Endothelial cell of umbilical vein (primary cell): ENCODE results near the gene TMEM135.

Experiments
- MYC ChIP-seq: IDR thresholded peaks from one replicate; pipeline ENCODE4 v1.6.1; 2011; ENCODE audit warnings: mild to moderate bottlenecking, low read depth, low read length
- POLR2A ChIP-seq: IDR thresholded peaks from 2 replicates; pipeline ENCODE4 v1.6.1; 2012; ENCODE audit warnings: low read depth, mild to moderate bottlenecking, control low read depth, low read length
- TF ChIP-seq, protein P1 (sequence below), 2 donors: IDR thresholded peaks; 1 replicate in 1 of 2; 2 replicates in 1 of 2; pipeline ENCODE4 v1.5.1; 2011; ENCODE audit warnings: low read length in 2 of 2, mild to moderate bottlenecking in 2 of 2, moderate library complexity in 2 of 2, control low read depth in 1 of 2, inconsistent platforms in 1 of 2, low read depth in 1 of 2; ENCODE audit not compliant: insufficient read depth in 1 of 2; ENCODE audit errors: extremely low read depth in 1 of 2
- TF ChIP-seq, protein P2 (sequence below): IDR thresholded peaks from 2 replicates; pipeline ENCODE4 v1.6.1; 2011; ENCODE audit not compliant: insufficient read depth, insufficient read length

DNA sequence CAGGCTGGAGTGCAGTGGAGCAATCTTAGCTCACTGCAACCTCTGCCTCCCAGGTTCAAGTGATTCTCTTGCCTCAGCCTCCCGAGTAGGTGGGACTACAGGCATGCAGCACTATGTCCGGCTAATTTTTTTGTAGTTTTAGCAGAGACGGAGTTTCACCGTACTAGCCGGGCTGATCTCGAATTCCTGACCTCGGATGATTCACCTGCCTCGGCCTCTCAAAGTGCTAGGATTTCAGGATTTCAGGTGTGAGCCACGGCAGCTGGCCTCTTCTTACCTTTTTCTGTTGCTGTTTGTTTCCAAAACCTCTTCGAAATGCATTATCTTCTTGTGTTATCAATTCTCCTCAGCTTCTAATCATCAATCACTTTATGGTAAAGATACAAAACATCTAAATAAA is 22.1 kb upstream of the TMEM135 start:
- TF ChIP-seq, protein P1, sequence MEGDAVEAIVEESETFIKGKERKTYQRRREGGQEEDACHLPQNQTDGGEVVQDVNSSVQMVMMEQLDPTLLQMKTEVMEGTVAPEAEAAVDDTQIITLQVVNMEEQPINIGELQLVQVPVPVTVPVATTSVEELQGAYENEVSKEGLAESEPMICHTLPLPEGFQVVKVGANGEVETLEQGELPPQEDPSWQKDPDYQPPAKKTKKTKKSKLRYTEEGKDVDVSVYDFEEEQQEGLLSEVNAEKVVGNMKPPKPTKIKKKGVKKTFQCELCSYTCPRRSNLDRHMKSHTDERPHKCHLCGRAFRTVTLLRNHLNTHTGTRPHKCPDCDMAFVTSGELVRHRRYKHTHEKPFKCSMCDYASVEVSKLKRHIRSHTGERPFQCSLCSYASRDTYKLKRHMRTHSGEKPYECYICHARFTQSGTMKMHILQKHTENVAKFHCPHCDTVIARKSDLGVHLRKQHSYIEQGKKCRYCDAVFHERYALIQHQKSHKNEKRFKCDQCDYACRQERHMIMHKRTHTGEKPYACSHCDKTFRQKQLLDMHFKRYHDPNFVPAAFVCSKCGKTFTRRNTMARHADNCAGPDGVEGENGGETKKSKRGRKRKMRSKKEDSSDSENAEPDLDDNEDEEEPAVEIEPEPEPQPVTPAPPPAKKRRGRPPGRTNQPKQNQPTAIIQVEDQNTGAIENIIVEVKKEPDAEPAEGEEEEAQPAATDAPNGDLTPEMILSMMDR (IDR thresholded peaks at IDR 0.05; ENCODE audit: extremely low read depth in 1 of 2, insufficient read depth in 1 of 2, low read depth in 1 of 2, low read length in 2 of 2): no peak
- TF ChIP-seq, protein P2, sequence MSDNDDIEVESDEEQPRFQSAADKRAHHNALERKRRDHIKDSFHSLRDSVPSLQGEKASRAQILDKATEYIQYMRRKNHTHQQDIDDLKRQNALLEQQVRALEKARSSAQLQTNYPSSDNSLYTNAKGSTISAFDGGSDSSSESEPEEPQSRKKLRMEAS: no peak
- TF ChIP-seq POLR2A: no peak
- no peak for TF ChIP-seq MYC
